HG03558 (cell line): ENCODE data around the gene HSPG2.
"Not testable (repeated sequence)": the region's sequence is repeated elsewhere in the genome, so short reads cannot be mapped to it uniquely, and the experiment has no call there.

Experiments
- ATAC-seq: cut with Tn5 transposase; IDR thresholded peaks from one replicate; pipeline ENCODE4 v1.9.1; 2021; ENCODE audit warnings: moderate number of reproducible peaks; ENCODE audit not compliant: unreplicated experiment; ENCODE audit errors: extremely low read depth

Gene HSPG2

GRCh38 chr1:21937034-21937371 is at the start of gene HSPG2:
Gene HSPG2 (minus strand): TSS chr1:21937310. CDS start chr1:21937217, 93 bp downstream.
- ATAC-seq, result no peak

DNA sequence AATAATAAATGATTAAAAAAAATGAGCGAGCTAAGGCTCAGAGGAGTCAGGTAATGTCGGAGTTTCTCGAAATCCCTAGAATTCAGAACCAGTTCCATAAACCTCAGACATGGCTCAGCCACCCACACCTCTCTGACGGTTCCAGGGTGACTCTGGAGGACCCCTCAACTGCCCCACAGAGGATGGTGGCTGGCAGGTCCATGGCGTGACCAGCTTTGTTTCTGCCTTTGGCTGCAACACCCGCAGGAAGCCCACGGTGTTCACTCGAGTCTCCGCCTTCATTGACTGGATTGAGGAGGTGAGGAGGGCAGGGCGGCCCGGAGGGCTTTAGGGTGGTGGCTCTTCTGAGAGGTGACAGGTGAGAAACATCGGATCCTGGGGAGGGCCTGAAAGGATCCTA is 49.3 kb upstream of the HSPG2 start:
- not testable (repeated sequence) for ATAC-seq

- ATAC-seq, result not testable (repeated sequence)
Measured at GRCh38 chr1:21985893-21986292, 48.8 kb upstream of the HSPG2 start.

DNA sequence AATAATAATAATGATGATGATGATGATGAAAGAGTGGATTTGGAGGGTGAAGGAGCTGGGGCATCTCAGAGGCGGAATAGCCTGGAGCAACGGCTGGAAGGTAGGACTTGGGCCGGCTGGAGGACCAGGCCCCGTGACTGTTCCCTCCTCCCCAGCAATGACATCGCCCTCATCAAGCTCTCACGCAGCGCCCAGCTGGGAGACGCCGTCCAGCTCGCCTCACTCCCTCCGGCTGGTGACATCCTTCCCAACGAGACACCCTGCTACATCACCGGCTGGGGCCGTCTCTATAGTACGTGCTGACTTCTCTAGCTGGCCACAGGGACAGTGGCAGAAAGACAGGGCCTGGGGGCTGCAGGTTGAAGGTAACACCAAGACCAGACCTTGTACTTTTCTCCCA is 46.4 kb upstream of the HSPG2 start:
- ATAC-seq, result not testable (repeated sequence)

DNA sequence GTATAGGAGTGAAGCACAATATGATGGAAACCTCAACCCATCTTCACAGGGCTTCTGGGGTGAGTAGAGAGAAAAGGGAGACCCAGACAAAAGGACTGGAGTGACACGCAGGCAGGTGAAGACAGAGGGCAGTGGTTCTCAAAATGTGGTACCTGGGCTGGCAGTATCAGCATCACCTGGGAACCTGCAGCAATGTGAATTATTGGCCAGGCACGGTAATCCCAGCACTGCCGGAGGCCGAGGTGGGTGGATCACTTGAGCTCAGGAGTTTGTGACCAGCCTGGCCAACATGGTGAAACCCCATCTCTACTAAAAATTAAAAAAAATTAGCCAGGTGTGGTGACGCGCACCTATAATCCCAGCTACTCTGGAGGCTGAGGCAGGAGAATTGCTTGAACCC is 45.0 kb upstream of the HSPG2 start:
- not testable (repeated sequence) for ATAC-seq

- ATAC-seq, result not testable (repeated sequence)
Measured at GRCh38 chr1:21981253-21981652, 44.1 kb upstream of the HSPG2 start.

- not testable (repeated sequence) for ATAC-seq
Measured at GRCh38 chr1:21980515-21981220, 43.6 kb upstream of the HSPG2 start.

DNA sequence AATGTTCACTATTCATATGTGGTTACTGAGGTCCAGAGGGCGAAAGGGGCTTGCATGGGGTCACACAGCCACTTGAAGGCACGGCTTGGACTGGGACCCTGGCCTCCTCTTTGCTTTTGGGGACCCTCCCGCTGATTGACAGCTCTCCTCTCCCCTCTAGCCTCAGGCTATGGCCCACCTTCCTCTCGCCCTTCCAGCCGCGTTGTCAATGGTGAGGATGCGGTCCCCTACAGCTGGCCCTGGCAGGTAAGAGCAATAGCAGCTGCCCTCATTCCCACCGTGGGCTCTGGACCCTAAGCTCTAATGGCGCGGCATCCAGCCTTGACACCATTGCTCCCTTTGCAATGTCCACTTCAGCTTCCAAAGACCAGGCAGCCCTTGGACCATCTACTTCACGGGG is 41.1 kb upstream of the HSPG2 start:
- not testable (repeated sequence) for ATAC-seq

DNA sequence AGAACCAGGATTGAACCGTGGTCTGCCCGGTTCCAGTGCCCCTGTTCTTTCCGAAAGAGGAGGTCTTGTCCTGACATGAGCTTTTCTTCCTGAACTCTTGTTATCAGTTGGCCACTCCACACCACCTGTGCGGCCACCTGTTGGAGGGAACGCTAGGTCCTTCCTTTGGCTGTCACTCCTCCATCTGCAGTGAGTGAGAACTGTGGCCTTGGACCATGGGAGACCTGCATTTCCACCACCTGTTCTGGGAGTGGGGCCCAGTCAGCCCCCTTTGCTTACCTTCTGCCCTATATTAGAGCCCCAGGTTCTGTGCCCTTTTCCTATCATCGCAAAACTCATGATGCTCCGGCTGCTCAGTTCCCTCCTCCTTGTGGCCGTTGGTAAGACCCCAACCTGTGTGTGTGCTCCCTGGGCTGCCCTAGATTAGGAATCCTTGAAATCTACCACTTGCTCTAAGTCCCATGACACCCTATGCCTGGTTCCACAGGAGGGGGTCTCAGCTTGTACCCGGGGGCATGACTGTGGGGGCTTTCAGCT is 39.7 kb upstream of the HSPG2 start, which contains the start of gene CELA3B:
CELA3B (plus strand) TSS at position 320 of the 537 bp plus-strand sequence; CDS start at position 338, 18 bp downstream.
- ATAC-seq, result not testable (repeated sequence)

DNA sequence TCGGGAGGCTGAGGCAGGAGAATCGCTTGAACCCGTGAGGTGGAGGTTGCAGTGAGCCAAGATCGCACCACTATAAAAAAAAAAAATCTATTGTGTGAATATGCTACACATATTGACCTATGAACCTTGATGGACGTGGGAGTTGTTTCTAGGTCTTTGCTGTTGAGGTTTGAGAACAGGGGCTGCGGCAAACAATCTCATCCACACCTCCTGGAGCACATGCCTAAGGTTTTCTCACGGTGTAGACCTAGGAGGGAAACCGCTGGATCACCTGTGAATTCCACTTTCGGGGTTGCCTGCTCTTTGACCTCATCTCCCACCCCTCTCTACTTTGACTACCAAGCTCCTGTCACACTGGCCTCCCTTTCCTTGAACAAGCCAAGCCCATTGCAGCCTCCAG is 38.2 kb upstream of the HSPG2 start:
- ATAC-seq, result not testable (repeated sequence)

- not testable (repeated sequence) for ATAC-seq
Measured at GRCh38 chr1:21974699-21975098, 37.6 kb upstream of the HSPG2 start.

DNA sequence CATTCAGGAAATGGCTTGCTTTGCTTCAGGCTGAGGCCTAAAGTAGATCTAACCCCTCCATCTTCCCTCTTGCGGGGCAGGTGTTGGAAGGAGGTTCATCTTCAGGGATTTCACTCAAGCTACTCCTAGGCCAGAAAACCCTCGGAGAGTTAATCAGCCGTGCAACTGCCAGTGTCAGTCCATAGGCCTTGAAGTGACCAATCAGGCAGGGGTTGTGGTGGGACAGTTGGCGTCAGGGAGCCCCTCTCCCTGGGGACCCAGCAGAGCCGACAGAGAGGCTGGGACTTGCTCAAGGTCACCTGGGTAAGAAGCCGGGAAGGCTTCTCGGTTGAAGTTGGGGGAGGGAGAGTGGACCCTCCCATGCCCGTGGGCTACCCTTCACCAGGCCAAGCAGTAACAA is 36.8 kb upstream of the HSPG2 start:
- ATAC-seq, result not testable (repeated sequence)

DNA sequence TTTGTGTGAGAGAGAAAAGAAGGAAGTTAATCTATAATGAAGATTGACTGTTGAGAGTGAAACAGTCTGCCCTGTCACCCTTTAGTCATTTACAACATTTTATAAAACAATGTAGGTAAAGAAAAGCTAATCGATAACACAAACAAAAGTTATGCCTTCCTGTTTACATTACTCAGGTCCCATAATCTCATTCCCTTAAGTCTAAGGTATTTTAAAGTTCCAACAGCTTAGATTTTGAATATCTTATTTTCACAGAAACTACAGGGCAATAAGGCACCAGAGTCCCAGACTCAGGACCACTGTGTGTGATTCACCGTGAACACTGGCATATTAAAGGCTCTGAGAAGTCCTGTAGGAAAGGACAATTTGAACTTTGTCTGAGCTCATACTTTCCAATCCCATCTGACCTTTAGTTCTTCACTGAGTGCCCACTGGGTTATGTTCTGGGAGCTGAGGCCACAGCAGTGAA is 35.9 kb upstream of the HSPG2 start:
- not testable (repeated sequence) for ATAC-seq

DNA sequence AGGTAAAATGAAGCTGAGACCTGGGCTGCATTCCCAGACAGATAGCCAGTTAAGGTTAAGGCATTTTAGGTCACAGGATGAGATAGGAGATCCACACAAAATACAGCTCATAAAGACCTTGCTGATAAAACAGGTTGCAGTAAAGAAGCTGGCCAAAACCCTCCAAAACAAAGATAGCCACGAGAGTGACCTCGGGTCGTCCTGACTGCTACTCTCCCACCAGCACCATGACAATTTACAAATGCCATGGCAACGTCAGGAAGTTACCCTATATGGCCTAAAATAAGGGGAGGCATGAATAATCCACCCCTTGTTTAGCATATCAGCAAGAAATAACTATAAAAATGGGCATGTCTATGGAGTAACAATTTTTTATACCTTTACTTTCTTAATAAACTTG is 33.4 kb upstream of the HSPG2 start:
- not testable (repeated sequence) for ATAC-seq

DNA sequence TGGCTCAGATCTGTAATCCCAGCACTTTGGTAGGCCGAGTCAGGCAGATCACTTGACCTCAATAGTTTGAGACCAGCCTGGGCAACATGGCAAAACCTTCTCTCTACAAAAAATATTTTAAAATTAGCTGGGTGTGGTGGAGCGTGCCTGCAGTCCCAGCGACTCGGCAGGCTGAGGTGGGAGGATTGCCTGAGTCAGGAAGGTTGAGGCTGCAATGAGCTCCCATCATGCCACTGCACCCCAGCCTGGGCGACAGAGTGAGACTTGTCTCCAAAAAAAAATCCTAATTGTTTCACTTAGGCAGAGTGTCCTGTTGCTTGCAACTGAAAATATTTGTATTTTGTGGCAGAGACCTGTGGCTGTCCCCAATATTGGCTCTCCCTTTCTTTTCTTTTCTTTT is 32.0 kb upstream of the HSPG2 start:
- not testable (repeated sequence) for ATAC-seq

DNA sequence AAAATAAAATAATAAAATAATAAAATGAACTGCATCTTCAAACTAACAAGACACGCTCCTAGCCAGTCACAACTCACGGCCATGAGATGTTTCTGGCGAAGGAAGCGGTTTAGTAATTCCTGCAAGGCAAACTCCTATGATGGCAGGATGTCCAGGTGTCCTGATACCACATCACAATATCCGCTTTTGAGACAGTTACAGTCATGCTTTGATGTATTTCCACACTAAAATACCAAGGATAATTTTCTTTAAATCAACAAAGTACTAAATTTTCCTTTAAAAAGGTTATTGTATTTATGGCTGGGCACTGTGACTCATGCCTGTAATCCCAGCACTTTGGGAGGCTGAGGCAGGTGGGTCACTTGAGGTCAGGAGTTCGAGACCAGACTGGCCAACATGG is 30.1 kb upstream of the HSPG2 start:
- not testable (repeated sequence) for ATAC-seq

GRCh38 chr1:21966247-21967000 is 29.3 kb upstream of the HSPG2 start:
- no peak for ATAC-seq

GRCh38 chr1:21963477-21964217 is 26.5 kb upstream of the HSPG2 start:
- ATAC-seq, result no peak

GRCh38 chr1:21961799-21962198 is 24.7 kb upstream of the HSPG2 start:
- ATAC-seq, result no peak

- ATAC-seq, result no peak
Measured at GRCh38 chr1:21961337-21961736, 24.2 kb upstream of the HSPG2 start.
